GM13976 (cell line): ENCODE results near the gene FAM168A.

Experiments
- DNase-seq: peaks from one replicate; pipeline ENCODE4 v3.0.0; 2012; ENCODE audit warnings: low spot score
- CTCF ChIP-seq: IDR thresholded peaks from 2 replicates; pipeline ENCODE4 v1.5.1; 2012; ENCODE audit warnings: borderline replicate concordance, mild to moderate bottlenecking; ENCODE audit not compliant: insufficient read depth; ENCODE audit errors: extremely low read depth, missing control alignments, control extremely low read depth
- in situ Hi-C: fragments of 300-500 bp; cut with MboI; formaldehyde crosslinking; loops from one replicate; pipeline ENCODE4 v1.12.0; 2022; ENCODE audit warnings: low sequenced_read_pairs, mixed read lengths, inconsistent platforms; ENCODE audit not compliant: unreplicated experiment

The FAM168A gene

DNA sequence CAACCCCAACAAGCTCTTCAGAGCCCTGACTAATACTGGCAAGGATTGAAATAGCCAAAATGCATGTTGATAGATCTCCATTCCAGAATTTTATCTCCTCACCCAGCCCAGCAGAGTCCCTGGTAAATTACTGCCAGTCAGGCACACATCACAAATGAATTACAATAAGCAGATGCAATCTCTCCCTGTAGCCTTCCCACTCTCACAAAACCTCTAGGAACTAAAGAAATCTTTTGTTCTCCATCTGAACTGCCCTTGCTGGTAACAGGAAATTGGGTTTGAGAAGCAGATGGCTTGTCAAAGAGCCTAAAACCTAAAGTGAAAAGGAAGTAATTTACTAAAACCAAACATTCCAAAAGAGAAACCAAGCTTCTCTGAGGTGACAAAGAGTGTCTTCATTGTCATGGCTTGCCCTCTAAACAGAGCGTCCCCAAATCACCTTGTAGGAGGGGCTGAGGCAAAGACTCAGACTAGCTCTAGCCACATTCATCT, 59.5 kb downstream of the FAM168A start:
- in situ Hi-C loops = no loop called here
- no peak for TF ChIP-seq CTCF
- peak; percentile 58 for DNase-seq

GRCh38 chr11:73537969-73538368, 59.9 kb downstream of the FAM168A start:
- no peak for DNase-seq
- in situ Hi-C loops = no loop called here
- no peak for TF ChIP-seq CTCF

- no peak for TF ChIP-seq CTCF
- DNase-seq = no peak
- in situ Hi-C loops = no loop called here
These were observed 61.0 kb downstream of the FAM168A start for GRCh38 chr11:73536961-73537360.

GRCh38 chr11:73532310-73532709, 65.6 kb downstream of the FAM168A start:
- in situ Hi-C loops = no loop called here
- no peak for TF ChIP-seq CTCF
- no peak for DNase-seq

GRCh38 chr11:73531386-73531785, 66.5 kb downstream of the FAM168A start:
- in situ Hi-C loops = no loop called here
- DNase-seq = no peak
- TF ChIP-seq CTCF = no peak

GRCh38 chr11:73530109-73530508, 67.8 kb downstream of the FAM168A start:
- in situ Hi-C loops = no loop called here
- no peak for TF ChIP-seq CTCF
- no peak for DNase-seq

DNA sequence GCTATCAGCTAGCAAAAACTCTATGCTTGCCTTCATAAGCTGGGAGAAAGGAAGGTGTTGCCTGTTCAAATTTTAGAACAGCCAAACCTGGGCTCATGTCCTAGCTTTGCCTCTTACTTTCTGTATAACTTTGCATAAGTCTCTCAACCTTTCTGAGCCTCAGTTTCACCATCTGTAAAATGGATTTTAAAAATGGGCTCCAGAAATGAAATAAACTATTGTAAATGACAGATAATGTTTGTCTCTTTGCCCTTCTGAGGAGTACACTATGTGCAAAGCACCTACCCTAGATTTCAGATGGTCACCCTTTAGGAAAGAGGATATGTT, 68.7 kb downstream of the FAM168A start:
- in situ Hi-C loops = no loop called here
- no peak for TF ChIP-seq CTCF
- DNase-seq = no peak
